NK-92 (cell line): ENCODE measurements around the gene HGF.

Experiments used
- DNase-seq: peaks from one replicate; lab custom pipeline; 2025; ENCODE audit not compliant: unreplicated experiment; lab: John Stamatoyannopoulos, UW

The HGF gene

DNA sequence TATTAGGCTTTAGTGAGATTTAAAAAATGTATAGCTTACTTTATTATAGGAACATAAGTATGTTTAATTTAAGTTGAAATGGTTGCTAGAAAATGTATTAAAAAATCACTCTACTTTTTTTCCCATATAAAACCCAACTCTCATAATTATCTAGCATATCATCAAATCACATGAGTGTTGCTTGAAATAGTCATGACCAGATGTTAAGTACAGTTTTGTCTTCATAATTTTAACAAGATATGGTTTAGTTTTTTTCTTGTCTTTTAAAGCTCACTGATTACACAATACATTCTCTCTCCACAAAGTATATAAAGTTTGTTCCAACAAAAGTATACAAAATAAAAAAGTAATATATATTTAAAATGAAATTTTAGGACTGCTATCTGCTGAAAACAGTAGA, 82.8 kb downstream of the HGF start:
- no peak for DNase-seq

DNA sequence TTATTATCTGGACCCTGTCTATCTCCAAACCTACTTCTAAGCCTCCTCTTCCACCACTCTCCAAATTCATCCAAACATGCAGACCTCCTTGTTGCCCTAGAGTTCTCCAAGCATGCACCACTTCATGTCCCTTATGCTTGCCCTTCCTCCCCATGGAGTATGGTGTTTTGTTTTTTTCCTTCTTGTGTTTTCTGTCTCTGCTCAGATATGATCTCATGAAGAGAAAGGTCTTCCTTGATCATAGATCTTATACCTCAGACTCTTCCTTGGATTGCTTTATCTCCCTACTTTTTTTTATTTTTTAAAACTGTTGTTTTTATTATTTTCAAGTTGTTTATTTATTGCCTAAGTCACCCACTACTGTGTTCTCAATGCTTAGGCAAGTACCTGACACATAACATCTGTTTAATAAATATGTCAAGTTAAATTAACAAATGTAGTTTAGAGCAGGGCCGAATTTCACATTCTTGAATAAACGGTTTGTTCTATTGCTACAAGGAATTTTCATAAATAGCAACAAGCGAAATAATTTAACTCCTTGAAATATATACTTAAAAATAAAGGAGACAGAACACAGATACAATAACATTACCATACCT, 84.5 kb downstream of the HGF start:
- DNase-seq = no peak

GRCh38 chr7:81684514-81685269, 85.2 kb downstream of the HGF start:
- no peak for DNase-seq

DNA sequence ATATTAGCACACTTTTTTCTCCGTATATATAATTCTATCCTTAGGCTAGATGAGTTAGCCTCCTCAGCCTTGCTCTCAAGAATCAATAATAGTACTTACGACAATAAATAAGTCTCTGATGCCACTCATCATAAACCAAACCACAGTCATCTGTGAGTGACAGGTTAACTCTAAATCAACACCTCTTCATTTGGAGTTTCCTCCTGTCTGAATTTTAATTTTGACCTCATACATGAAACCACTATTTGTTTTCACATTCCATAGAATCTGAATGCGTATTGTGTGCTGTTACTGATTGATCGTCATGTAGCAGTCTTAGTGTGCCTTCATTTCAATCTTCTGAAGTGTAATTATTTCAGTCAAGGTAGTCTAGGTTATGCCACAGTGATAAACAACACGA, 85.8 kb downstream of the HGF start:
- no peak for DNase-seq

- no peak for DNase-seq
These were observed 87.0 kb downstream of the HGF start for GRCh38 chr7:81682873-81683272.

DNA sequence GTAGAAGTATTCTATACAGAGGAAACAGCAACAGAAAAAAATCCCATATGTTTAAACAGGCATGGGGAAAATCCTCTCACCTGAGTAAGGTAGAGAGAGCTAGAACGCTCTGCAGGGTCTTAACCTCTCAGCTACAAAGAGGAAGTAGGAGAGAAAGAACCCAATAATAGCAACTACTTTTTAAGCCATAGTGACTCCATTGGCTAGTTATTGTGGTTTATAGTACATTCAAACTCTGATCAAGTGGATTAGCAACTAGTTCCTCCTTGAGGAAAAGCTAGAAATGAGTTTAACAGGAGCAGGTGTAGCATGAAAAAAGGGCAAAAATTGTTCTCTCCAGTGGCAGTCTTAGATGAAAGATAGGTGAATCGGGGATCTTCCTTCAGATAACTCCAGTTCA, 89.7 kb downstream of the HGF start:
- no peak for DNase-seq

DNA sequence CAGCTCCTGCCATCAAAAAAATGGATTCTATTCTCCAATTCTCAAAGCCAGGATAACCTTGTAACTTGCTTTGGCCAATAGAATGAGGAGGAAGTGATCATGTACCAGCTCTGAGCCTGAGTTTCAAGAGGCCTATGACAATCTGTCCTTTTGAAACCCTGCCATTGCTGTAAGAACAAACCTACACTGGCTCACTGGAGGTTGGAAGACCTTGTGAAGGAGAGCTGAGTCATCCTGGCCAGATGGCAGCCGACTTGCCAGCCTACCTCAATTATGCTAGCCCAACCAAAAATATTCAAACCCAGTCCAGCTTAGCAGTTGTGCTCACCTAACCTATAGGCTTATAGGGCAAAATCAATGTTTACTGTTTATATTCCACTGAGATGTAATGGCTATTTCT, 93.0 kb downstream of the HGF start:
- no peak for DNase-seq

DNA sequence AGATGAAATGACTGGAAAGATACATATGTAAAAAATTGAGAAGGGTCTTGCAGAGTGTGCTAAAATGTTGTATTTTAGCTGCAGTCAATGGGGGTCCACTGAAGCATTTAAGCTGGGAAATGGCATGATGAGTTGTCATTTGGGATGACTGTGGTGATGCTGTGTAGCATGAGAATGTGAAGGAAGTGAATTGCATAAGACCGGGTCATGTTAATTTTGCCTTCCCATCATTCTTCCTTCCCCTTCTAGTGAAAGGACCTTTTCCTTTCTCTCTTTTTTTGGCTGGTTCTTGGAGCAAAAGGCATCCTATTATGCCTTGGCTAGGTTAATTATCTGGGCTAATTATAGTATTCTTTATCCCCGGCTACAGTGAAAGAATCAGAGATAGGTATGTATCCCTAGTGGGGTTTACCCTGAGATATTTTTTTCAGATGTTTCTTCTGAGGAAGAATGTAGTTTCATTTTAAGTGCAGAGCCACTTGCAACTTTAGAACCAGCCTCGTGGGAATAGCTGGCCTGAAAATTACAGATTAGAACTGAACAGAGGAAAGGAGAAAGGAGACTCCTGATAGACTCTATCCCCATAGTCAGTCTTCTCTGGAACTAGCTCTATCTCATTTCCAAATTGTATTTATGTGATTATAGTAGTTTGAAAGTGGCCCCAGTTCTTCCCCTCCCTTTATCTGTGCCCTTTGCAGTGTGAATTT, 93.6 kb downstream of the HGF start:
- no peak for DNase-seq

DNA sequence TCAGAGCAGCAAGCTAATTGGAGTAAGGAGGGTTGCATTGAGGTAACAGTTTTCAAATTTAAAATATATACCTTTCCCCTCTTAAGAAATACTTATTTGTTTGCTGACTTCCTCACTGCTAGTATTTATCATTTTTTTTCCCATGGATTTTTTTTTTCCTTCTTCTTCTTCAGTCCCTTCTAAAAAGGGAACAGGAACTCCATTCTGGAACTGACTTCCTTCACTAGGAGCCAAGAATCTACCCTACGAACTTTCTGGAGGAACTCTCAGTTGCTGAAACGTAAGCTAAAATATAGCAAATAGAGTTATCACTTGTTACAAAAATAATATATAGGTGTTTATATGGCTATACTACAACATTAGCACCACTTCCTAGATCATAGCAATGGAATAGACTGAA, 95.4 kb downstream of the HGF start:
- DNase-seq = no peak

- DNase-seq = no peak
These were observed 97.0 kb downstream of the HGF start for GRCh38 chr7:81672872-81673271.

GRCh38 chr7:81669476-81670105, 100.3 kb downstream of the HGF start:
- DNase-seq = no peak

GRCh38 chr7:81666209-81666608, 103.6 kb downstream of the HGF start:
- no peak for DNase-seq

- no peak for DNase-seq
These were observed 104.6 kb downstream of the HGF start for GRCh38 chr7:81665236-81665635.

DNA sequence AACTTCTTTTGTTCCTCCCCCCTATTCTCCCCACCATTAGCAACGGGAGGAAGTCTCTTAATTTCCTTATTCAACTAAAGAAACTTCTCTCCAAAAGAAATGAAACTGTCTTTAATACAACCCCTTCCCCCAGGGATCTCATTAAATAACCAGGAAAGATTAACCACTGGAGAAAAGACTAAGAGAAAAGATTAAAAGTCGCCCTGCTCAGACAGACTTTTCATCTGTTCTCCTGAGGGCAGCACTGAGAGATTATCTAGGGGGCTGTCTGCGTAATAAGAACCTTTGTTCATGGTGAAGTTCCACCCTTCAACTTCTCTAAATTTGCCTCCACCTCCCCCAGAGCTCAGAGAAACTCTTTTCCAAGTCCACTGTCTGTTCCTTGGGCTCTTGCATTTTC, 105.5 kb downstream of the HGF start:
- no peak for DNase-seq

GRCh38 chr7:81662531-81662930, 107.3 kb downstream of the HGF start:
- DNase-seq = no peak

DNA sequence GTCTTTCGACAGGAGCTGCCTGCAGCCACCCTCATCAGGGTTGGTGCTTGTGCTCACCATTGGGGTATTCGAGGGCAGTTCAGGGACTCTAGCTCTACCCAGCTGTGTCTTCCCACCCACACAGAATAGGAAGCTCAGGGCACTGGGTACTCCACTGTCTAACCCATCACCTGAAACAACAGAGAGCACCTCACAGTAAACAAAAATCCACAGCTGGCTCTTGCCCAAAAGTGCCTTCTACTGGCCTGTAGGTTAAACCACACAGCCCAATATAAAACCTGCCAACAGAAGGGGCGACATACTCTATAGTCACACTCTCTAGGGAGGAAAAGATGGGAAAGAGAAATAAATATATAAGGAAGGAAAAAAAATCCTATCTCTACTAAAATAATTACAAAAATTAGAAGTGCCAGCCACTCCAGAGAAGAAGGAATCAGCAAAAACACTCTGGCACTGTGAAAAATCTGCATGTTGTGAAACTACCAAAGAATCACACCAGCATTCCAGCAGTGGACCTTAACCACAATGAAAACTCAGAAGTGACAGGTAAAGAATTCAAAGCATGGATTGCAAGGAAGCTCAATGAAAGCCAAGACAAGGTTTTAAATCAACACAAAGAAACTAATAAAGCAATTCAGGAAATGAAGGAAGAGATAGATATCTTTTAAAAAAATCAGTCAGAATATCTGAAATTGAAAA, 110.0 kb downstream of the HGF start:
- DNase-seq = no peak

- DNase-seq = no peak
These were observed 112.3 kb downstream of the HGF start for GRCh38 chr7:81657551-81657950.

DNA sequence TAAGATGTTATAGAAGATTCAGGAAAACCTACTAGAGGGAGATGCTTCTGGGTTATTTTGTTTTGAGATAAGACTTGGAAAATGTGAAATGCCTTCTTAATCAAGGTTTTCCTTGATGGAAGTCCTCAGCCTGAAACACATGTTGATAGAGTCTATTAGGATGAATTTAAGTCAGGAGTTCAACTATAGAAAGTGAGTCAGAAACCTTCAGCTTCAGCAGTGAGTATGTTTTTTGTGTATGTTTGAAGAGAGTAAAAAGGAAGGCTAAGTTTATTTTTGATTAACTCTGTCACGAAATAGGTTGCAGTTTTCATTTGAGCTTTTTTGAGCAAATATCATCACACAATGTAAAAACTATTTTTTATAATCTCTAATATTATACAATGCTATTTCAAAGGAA, 114.6 kb downstream of the HGF start:
- no peak for DNase-seq

GRCh38 chr7:81652225-81652624, 117.6 kb downstream of the HGF start:
- DNase-seq = no peak
